Measurements from ENCODE around the gene EVPLL. TPM values are rescaled to one million over a fixed set of nuclear protein-coding genes. Genes with fewer than 3 reads are reported as not detected.

EVPLL gene
- total and polyA plus RNA-seq, 2 donors (not counting 1 experiment from before 2014, with no cell fraction given), result not detected

GRCh38 chr17:18380471-18381157 is 3.0 kb downstream of the EVPLL start:
- Histone ChIP-seq H4K20me1 (ENCODE audit: control insufficient read depth, insufficient read depth, low read length, poor library complexity, severe bottlenecking) (no peaks in the 10 kb centered on the region), H3K9ac (ENCODE audit: low read length) (no peak overlapping the region), H3K9me3 (ENCODE audit: control extremely low read depth in 1 of 3, control insufficient read depth in 2 of 3, insufficient read depth in 1 of 3, low read length in 2 of 3) (peaks cover 0 to 4% (median 0%) of the 10 kb centered on the region in 3 donors), H3K79me2 (ENCODE audit: control insufficient read depth, insufficient read depth, low read length) (no peaks in the 10 kb centered on the region), H3K36me3 (replicated peaks in 1 of 2; ENCODE audit: control extremely low read depth in 1 of 2, control insufficient read depth in 1 of 2, extremely low read depth in 1 of 2, insufficient read depth in 2 of 2, low read length in 1 of 2) (no peaks in the 10 kb centered on the region), H3K4me3 (ENCODE audit: control extremely low read depth in 1 of 5, extremely low read depth in 1 of 5, insufficient read depth in 1 of 5, low read depth in 2 of 5, low read length in 4 of 5) (no peak overlapping the region), H2AFZ (ENCODE audit: insufficient read depth, low read depth, low read length, poor library complexity, severe bottlenecking) (no peak overlapping the region), H3K27ac (ENCODE audit: low read length in 2 of 2) (no peak overlapping the region), H3K4me2 (replicated peaks; ENCODE audit: low read depth, low read length, poor library complexity, severe bottlenecking) (no peak overlapping the region), H3K4me1 (ENCODE audit: control insufficient read depth in 2 of 2, insufficient read depth in 2 of 2, low read length in 2 of 2) (peaks cover 7 to 18% of the 10 kb centered on the region in 2 donors), H3K27me3 (replicated peaks in 1 of 4; ENCODE audit: control extremely low read depth in 1 of 4, control insufficient read depth in 3 of 4, insufficient read depth in 4 of 4, low read length in 3 of 4) (peaks cover 0 to 27% (median 5%) of the 10 kb centered on the region in 4 experiments)
- 77% methylated on average over 11 of the region's 15 CpGs for WGBS (ENCODE audit: insufficient coverage)
- POLR2A ChIA-PET, result no interaction called here
- CTCF ChIA-PET, result no interaction called here
- H3K4me1 Mint-ChIP-seq, result peaks cover 9% of the 10 kb centered on the region
- TF ChIP-seq EZH2 (IDR thresholded peaks at IDR 0.05; ENCODE audit: borderline replicate concordance, insufficient read depth, low read depth, low read length, poor library complexity, severe bottlenecking), result no peak
- TF ChIP-seq CTCF (IDR thresholded peaks at IDR 0.05), result no peak
- no peak for ATAC-seq (ENCODE audit: low read depth)
- intact Hi-C loops (cut with micrococcal nuclease), result no loop called here
- peaks cover 10% of the 10 kb centered on the region for H3K27me3 Mint-ChIP-seq
- no peak overlapping the region for H3K4me3 Mint-ChIP-seq
- no peak for DNase-seq
- H3K9me3 Mint-ChIP-seq (ENCODE audit: insufficient read depth), result no peaks in the 10 kb centered on the region
- H3K27ac Mint-ChIP-seq, result no peak overlapping the region

GRCh38 chr17:18381158-18381952 is 3.8 kb downstream of the EVPLL start:
- TF ChIP-seq CTCF (IDR thresholded peaks at IDR 0.05) (no peak), EZH2 (IDR thresholded peaks at IDR 0.05; ENCODE audit: borderline replicate concordance, insufficient read depth, low read depth, low read length, poor library complexity, severe bottlenecking) (no peak)
- peaks cover 0 to 3% (median 0%) of the 10 kb centered on the region in 3 donors for H3K9me3 ChIP-seq (ENCODE audit: control extremely low read depth in 1 of 3, control insufficient read depth in 2 of 3, insufficient read depth in 1 of 3, low read length in 2 of 3)
- intact Hi-C loops (cut with micrococcal nuclease), result no loop called here
- Mint-ChIP-seq H3K27me3 (peaks cover 15% of the 10 kb centered on the region), H3K27ac (no peak overlapping the region), H3K9me3 (ENCODE audit: insufficient read depth) (no peaks in the 10 kb centered on the region), H3K4me3 (peak overlapping the region; percentile 8), H3K4me1 (peaks cover 9% of the 10 kb centered on the region)
- no peaks in the 10 kb centered on the region for H4K20me1 ChIP-seq (ENCODE audit: control insufficient read depth, insufficient read depth, low read length, poor library complexity, severe bottlenecking)
- no peaks in the 10 kb centered on the region for H3K36me3 ChIP-seq (replicated peaks in 1 of 2; ENCODE audit: control extremely low read depth in 1 of 2, control insufficient read depth in 1 of 2, extremely low read depth in 1 of 2, insufficient read depth in 2 of 2, low read length in 1 of 2)
- no peak overlapping the region for H2AFZ ChIP-seq (ENCODE audit: insufficient read depth, low read depth, low read length, poor library complexity, severe bottlenecking)
- H3K4me3 ChIP-seq (ENCODE audit: control extremely low read depth in 1 of 5, extremely low read depth in 1 of 5, insufficient read depth in 1 of 5, low read depth in 2 of 5, low read length in 4 of 5), result no peak overlapping the region
- ChIA-PET CTCF (no interaction called here), POLR2A (no interaction called here)
- no peak overlapping the region for H3K4me2 ChIP-seq (replicated peaks; ENCODE audit: low read depth, low read length, poor library complexity, severe bottlenecking)
- H3K4me1 ChIP-seq (ENCODE audit: control insufficient read depth in 2 of 2, insufficient read depth in 2 of 2, low read length in 2 of 2), result peaks cover 7 to 18% of the 10 kb centered on the region in 2 donors
- no peaks in the 10 kb centered on the region for H3K79me2 ChIP-seq (ENCODE audit: control insufficient read depth, insufficient read depth, low read length)
- H3K27me3 ChIP-seq (replicated peaks in 1 of 4; ENCODE audit: control extremely low read depth in 1 of 4, control insufficient read depth in 3 of 4, insufficient read depth in 4 of 4, low read length in 3 of 4), result peaks cover 0 to 27% (median 5%) of the 10 kb centered on the region in 4 experiments
- DNase-seq, result no peak
- no peak for ATAC-seq (ENCODE audit: low read depth)
- 92% methylated on average over 23 of the region's 23 CpGs for whole genome bisulfite sequencing (ENCODE audit: insufficient coverage)
- H3K27ac ChIP-seq (ENCODE audit: low read length in 2 of 2), result no peak overlapping the region
- H3K9ac ChIP-seq (ENCODE audit: low read length), result no peak overlapping the region

Data from B cell (primary cell).